HT-29 (cell line): ENCODE measurements around the gene SLC35A3. TPM values are rescaled to one million over a fixed set of nuclear protein-coding genes. Genes with fewer than 3 reads are reported as not detected.
"Not testable (repeated sequence)": the region's sequence is repeated elsewhere in the genome, so short reads cannot be mapped to it uniquely, and the experiment has no call there.

Experiments
- DNase-seq: peaks from one replicate; pipeline ENCODE4 v3.0.0-alpha.2; 2015; ENCODE audit warnings: low spot score
- total RNA-seq: library from RNA; depleted of rRNA; stranded (reverse); fragments of >200 nt; shearing (Covaris generic); gene quantifications from 2 replicates; pipeline ENCODE4 v1.2.3, GENCODE V29; 2014; rRNA removed

Gene SLC35A3
- 30.5 and 30.8 TPM in 2 replicates for total RNA-seq

DNA sequence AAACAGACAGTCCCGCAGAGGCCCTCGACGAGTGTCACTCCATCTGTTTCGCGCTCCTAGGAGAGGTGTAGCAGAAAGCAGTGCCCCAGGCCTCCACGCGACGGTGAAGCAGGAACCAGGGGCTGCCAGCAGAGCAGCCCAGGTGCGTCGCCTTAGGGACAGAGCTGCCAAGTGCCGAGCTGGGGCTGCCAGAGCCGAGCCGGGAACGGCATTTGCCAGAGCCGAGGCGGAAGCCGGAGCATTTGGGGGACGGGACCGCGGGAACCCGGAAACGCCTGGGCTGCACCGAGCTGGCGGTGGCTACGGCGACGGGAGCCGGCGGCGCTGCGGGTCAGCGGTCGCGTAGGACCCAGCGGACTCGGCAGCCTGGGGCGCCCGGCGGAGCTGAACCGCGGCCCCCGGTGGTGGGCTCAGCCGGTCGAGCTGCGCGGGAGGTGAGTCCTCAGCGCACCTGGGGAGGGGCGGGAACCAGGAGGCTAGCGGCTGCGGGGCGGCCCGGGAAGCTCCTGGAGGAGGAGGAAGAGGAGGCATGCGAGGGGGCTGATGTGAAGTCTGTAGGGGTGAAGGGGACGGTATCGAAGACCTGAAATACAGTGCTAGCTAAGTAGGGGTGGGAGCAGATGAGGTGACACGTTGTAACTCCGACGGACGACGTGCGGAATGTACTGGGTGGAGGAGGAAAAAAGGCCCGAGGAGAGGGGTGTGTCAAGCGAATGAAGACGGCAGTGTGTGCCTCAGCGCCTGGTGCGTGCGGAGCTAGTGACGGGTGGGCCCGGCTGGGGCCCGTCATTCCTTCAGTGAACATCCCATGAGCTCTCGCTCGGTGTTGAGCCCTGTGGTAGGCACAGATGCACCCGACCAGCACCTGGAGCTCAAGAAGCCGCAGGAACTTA, at the start of gene SLC35A3:
Gene SLC35A3 (plus strand): TSS at position 268 of the 893 bp plus-strand sequence. CDS start 23,559 bp downstream, outside the sequence.
- peak; percentile 93 for DNase-seq

- no peak for DNase-seq
Observed at GRCh38 chr1:99934801-99935200, 35.0 kb upstream of the SLC35A3 start.

GRCh38 chr1:99935534-99935933, 34.3 kb upstream of the SLC35A3 start:
- no peak for DNase-seq

DNA sequence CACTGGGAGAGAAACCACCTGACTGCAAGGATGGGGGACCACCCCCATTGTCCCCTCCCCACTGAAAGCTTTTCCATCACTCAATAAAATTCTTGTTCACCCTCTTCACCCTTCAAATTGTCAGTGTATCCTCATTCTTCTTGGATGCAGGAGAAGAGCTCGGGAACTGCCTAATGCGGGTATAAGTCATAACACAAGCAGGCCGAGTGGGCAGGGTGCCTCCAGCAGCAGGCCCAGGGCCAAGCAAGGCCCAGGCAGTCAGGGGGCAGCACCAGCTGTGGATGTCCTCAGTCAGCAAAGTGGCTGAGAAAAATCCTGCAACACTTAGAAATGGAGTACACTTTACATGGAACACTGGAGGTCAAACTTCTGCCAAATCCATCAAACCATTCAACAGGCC, 33.7 kb upstream of the SLC35A3 start:
- no peak for DNase-seq

DNA sequence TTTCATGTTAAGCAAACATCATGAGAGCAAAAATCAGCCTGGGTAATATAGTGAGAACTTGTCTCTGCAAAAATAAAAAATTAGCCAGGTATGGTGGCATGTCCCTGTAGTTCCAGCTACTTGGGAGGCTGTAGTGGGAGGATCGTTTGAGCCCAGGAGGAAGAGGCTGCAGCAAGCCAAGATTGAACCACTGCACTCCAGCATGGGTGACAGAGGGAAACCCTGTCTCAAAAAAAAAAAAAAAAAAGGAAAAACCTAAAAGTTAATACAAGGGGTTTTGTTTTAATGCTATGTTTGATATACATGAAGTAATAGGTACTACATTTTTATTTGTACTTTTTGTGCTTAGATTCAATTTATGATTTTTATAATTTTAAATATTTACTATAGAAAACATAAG, 27.1 kb upstream of the SLC35A3 start:
- no peak for DNase-seq

GRCh38 chr1:99943223-99943794, 26.5 kb upstream of the SLC35A3 start:
- DNase-seq, result no peak

GRCh38 chr1:99944192-99944591, 25.6 kb upstream of the SLC35A3 start:
- no peak for DNase-seq

DNA sequence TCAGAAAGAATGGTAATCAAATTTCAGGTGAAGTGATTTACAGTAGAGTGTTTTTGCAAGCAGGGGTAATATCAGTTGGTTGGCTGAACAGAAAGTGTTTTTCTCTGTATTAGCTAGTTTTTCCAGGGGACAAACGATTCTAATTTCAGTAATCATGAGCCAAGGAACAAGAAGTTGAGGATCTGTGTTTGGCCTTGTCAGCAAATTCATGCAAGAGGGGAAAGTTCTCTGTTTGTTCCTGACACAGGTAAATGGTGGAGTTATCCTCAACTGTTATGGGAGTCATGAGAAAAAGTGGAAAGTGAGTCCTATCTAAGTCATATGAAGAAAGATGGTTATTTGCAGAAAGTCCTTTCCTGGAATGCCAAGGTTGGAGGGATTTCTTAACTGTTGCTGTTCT, 24.6 kb upstream of the SLC35A3 start:
- DNase-seq, result no peak

GRCh38 chr1:99950486-99950885, 19.3 kb upstream of the SLC35A3 start:
- DNase-seq, result no peak

- DNase-seq, result no peak
Observed at GRCh38 chr1:99952522-99952921, 17.3 kb upstream of the SLC35A3 start.

GRCh38 chr1:99955375-99955774, 14.4 kb upstream of the SLC35A3 start:
- no peak for DNase-seq

DNA sequence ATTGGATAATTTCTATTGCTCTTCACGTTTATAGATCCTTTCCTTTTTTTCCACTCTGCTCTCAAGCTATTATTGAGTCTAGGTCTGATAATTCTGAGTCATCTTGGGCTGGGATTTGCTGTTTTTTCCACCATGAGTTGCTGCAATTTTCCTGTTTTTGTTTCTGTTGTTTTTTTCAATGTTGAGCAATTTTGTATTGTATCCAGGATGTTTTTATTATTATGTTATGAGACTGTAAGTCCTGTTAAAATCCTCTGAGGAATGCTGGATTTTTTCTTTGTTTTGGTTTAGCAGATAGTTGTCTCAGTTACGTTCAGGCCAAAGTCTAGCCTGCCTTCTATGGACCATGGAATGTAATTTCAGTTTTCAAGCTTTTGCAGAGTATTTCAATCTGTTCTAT, 13.0 kb upstream of the SLC35A3 start:
- no peak for DNase-seq

- no peak for DNase-seq
Observed at GRCh38 chr1:99957818-99958217, 12.0 kb upstream of the SLC35A3 start.

GRCh38 chr1:99959189-99959705, 10.5 kb upstream of the SLC35A3 start:
- not testable (repeated sequence) for DNase-seq

GRCh38 chr1:99960260-99960659, 9.5 kb upstream of the SLC35A3 start:
- not testable (repeated sequence) for DNase-seq

DNA sequence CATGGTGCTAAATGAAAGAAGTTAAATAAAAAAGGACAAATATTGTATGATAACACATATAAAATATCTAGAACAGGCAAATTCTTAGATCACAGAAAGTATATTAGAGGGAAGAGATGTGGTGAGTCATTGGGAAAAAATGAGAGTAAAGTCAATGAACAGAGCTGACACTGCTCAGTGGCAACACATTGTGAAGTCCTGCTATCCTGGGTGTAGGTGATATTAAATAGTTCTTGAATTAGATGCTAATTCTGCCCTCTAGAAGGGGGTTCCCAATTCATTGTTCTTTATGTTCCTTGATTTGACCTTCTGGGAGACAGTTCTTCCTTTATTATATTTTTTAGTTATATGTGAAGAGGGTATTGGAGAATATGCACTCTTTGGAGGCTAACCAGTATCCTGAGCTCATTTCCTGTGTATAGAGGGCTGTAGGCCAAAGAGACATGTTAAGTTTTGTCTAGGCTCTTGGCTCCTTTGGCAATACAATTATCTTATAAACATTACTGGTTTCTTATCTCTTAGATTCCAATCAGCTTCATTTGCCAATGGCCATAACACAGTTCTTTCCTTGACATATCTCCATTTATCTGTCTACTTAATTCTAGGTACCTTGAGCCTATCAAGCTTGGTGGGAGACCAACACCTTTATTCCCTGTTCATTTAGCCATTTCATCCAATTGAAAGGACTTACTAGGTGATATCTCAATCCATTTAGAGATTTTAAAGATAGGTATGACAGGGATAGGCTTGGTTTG, 6.6 kb upstream of the SLC35A3 start:
- DNase-seq, result no peak

GRCh38 chr1:99964806-99965205, 5.0 kb upstream of the SLC35A3 start:
- DNase-seq, result peak; percentile 21

GRCh38 chr1:99965646-99966375, 4.0 kb upstream of the SLC35A3 start:
- DNase-seq, result peak; percentile 70

DNA sequence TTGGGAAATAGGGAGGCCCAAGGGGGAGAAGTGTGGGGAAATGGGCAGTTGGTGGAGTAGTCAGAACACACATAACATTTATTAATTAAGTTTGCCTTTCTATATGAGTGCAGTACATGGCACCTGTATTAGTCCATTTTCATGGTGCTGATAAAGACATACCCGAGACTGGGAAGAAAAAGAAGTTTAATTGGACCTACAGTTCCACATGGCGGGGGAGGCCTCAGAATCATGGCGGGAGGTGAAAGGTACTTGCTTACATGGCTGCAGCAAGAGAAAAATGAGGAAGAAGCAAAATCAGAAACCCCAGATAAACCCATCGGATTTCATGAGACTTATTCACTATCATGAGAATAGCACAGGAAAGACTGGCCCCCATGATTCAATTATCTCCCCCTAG, 1.6 kb upstream of the SLC35A3 start:
- no peak for DNase-seq

- DNase-seq, result no peak
Observed at GRCh38 chr1:99969260-99969728, 502 bp upstream of the SLC35A3 start.

DNA sequence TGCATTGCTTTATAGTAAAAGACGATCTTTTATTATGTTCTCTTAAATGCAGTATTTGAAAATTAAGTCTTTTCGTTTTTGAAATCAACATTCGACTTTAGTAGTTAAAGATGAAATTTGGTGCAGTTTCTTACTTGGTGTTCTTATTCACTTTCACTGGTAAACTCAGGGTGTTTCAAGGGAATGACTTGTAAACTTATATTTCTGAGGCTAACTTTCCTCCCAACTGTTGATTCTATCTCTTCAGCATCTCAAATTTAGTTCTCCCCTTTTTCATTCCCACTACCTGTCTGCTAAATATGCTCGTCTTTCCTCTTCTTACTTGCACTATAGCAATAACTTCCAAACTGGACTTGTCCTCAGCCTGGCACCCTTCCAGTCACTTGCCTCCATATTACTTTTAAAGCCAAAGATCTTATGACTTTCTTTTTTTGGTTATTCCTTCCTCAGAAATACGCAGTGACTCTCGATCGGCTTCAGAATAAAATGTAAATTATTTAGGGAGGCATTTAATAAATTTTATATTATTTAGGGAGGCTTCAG, 988 bp downstream of the SLC35A3 start:
- DNase-seq, result peak; percentile 69
